ENCODE data around the gene XPC.

DNA sequence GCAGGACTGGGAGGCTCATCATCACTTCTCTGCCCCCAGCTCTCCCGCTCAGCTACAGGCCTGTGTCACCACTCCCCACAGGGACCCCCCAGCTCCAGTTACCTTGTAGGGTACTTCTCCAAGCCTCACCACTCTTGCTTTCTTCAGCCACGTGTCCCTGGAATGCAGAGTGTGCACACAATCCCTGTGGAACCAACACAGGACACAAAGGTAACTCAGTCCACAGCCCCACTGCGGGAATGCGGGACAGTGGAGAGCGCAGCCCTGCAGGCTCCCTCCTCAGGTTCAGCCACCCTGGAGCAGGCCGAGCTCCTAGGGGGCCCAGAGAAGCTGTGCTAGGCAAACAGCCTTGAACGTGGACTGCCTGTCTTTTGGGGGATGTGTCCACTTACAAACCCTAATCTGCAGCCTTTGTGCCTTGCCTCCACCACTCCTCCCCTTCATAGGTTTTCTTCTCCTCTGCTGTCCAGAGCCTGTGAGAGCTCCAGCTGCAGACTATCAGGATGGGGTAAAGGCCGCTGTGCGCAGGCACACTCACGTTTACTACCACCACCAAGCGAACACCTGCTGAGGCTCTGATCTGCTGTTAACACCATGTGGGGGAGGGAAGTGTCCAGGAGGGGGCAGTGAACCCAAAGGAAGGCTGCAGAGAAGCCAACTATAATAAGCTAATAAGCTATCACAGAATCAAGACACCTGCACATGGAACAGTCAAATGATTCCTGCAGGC is 26.0 kb downstream of the XPC start:
- TF ChIP-seq, protein P1, sequence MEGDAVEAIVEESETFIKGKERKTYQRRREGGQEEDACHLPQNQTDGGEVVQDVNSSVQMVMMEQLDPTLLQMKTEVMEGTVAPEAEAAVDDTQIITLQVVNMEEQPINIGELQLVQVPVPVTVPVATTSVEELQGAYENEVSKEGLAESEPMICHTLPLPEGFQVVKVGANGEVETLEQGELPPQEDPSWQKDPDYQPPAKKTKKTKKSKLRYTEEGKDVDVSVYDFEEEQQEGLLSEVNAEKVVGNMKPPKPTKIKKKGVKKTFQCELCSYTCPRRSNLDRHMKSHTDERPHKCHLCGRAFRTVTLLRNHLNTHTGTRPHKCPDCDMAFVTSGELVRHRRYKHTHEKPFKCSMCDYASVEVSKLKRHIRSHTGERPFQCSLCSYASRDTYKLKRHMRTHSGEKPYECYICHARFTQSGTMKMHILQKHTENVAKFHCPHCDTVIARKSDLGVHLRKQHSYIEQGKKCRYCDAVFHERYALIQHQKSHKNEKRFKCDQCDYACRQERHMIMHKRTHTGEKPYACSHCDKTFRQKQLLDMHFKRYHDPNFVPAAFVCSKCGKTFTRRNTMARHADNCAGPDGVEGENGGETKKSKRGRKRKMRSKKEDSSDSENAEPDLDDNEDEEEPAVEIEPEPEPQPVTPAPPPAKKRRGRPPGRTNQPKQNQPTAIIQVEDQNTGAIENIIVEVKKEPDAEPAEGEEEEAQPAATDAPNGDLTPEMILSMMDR (IDR thresholded peaks at IDR 0.05; ENCODE audit: poor library complexity, severe bottlenecking): no peak
- no peak for TF ChIP-seq SMC3 (conservative IDR thresholded peaks at IDR 0.05; ENCODE audit: poor library complexity)
- TF ChIP-seq RAD21 (conservative IDR thresholded peaks at IDR 0.05): no peak
- TF ChIP-seq TAF1 (IDR thresholded peaks at IDR 0.05; ENCODE audit: low read depth): no peak
- no peak for TF ChIP-seq EP300 (conservative IDR thresholded peaks at IDR 0.05; ENCODE audit: poor library complexity, severe bottlenecking)
- no peak for TF ChIP-seq EZH2 (IDR thresholded peaks at IDR 0.05; ENCODE audit: borderline replicate concordance, insufficient read depth, low read length, poor library complexity, severe bottlenecking)
- TF ChIP-seq MXI1 (conservative IDR thresholded peaks at IDR 0.05; ENCODE audit: poor library complexity, severe bottlenecking): no peak
